HEK293 (cell line): ENCODE measurements around the gene SIDT1.

ENCODE experiments used
- CTCF ChIA-PET: fragments of 350-600 bp; formaldehyde crosslinking; extraction: SDS; loops from one replicate; lab custom pipeline; 2021; ENCODE audit warnings: antibody characterized with exemption; lab: Yijun Ruan, JAX
- POLR2A ChIA-PET: fragments of 300-600 bp; formaldehyde crosslinking; extraction: SDS; loops from one replicate; lab custom pipeline; 2020; ENCODE audit warnings: antibody characterized with exemption, inconsistent platforms; lab: Yijun Ruan, JAX
- H3K27ac ChIP-seq: fragments of 200-500 bp; sonication (Bioruptor generic); 2 replicates; pipeline ENCODE4 v1.5.1; 2014; ENCODE audit warnings: low read depth, low read length, control low read depth, inconsistent platforms; ENCODE audit errors: extremely low read depth
- H3K36me3 ChIP-seq, 2 experiments: fragments of 200-500 bp in 1 of 2; sonication (Bioruptor generic) in 1 of 2; 1 replicate in 1 of 2; 2 replicates in 1 of 2; pipeline ENCODE4 v1.5.1; 2014 to 2017; ENCODE audit warnings: inconsistent platforms in 2 of 2, low read length in 2 of 2; ENCODE audit not compliant: control insufficient read depth in 2 of 2, insufficient read depth in 1 of 2
- H3K4me1 ChIP-seq: fragments of 200-500 bp; sonication (Bioruptor generic); 2 replicates; pipeline ENCODE4 v1.5.1; 2014; ENCODE audit warnings: mild to moderate bottlenecking, low read length, inconsistent platforms; ENCODE audit not compliant: control insufficient read depth, insufficient read depth
- H3K4me3 ChIP-seq: 2 replicates; pipeline ENCODE4 v1.5.1; 2011; ENCODE audit warnings: low read depth, mild to moderate bottlenecking, control low read depth, low read length, moderate library complexity
- H3K9me3 ChIP-seq: fragments of 200-500 bp; sonication (Bioruptor generic); 2 replicates; pipeline ENCODE4 v1.5.1; 2014; ENCODE audit warnings: low read depth, low read length, inconsistent platforms; ENCODE audit not compliant: control insufficient read depth, insufficient read depth
- ATF2 ChIP-seq: fragments of 450-650 bp; formaldehyde crosslinking; IDR thresholded peaks from 2 replicates; pipeline ENCODE4 v1.5.1; 2016; ENCODE audit warnings: missing biosample characterization, missing genetic modification characterization, low read depth
- EGR2 ChIP-seq: fragments of 450-650 bp; formaldehyde crosslinking; IDR thresholded peaks from 2 replicates; pipeline ENCODE4 v1.5.1; 2016; ENCODE audit warnings: low read depth, missing biosample characterization, missing genetic modification characterization
- INSM2 ChIP-seq: fragments of 450-650 bp; formaldehyde crosslinking; IDR thresholded peaks from 2 replicates; pipeline ENCODE4 v1.5.1; 2016; ENCODE audit warnings: missing biosample characterization, missing genetic modification characterization
- OSR2 ChIP-seq: fragments of 450-650 bp; formaldehyde crosslinking; IDR thresholded peaks from 2 replicates; pipeline ENCODE4 v1.5.1; 2016; ENCODE audit warnings: missing biosample characterization, missing genetic modification characterization
- SP2 ChIP-seq: fragments of 450-650 bp; formaldehyde crosslinking; IDR thresholded peaks from 2 replicates; pipeline ENCODE4 v1.5.1; 2016; ENCODE audit warnings: missing biosample characterization, missing genetic modification characterization
- ZFP41 ChIP-seq: fragments of 450-650 bp; formaldehyde crosslinking; IDR thresholded peaks from 2 replicates; pipeline ENCODE4 v1.5.1; 2016; ENCODE audit warnings: missing biosample characterization, missing genetic modification characterization, borderline replicate concordance
- ZNF184 ChIP-seq: fragments of 450-650 bp; IDR thresholded peaks from 2 replicates; pipeline ENCODE4 v1.5.1; 2018; ENCODE audit warnings: missing biosample characterization, mild to moderate bottlenecking, missing genetic modification characterization
- ZNF214 ChIP-seq: fragments of 450-650 bp; formaldehyde crosslinking; IDR thresholded peaks from 2 replicates; pipeline ENCODE4 v1.5.1; 2017; ENCODE audit warnings: missing biosample characterization, mild to moderate bottlenecking, missing genetic modification characterization, borderline replicate concordance
- ZNF266 ChIP-seq: fragments of 450-650 bp; formaldehyde crosslinking; IDR thresholded peaks from 2 replicates; pipeline ENCODE4 v1.5.1; 2016; ENCODE audit warnings: missing biosample characterization, missing genetic modification characterization, low read depth
- ZNF366 ChIP-seq: fragments of 450-650 bp; formaldehyde crosslinking; conservative IDR thresholded peaks from 2 replicates; pipeline ENCODE4 v1.5.1; 2016; ENCODE audit warnings: missing biosample characterization, missing genetic modification characterization
- ZNF404 ChIP-seq: fragments of 450-650 bp; formaldehyde crosslinking; IDR thresholded peaks from 2 replicates; pipeline ENCODE4 v1.5.1; 2017; ENCODE audit warnings: missing biosample characterization, missing genetic modification characterization
- ZNF488 ChIP-seq: fragments of 450-650 bp; formaldehyde crosslinking; IDR thresholded peaks from 2 replicates; pipeline ENCODE4 v1.5.1; 2016; ENCODE audit warnings: missing biosample characterization, missing genetic modification characterization
- ZNF510 ChIP-seq: fragments of 450-650 bp; formaldehyde crosslinking; IDR thresholded peaks from 2 replicates; pipeline ENCODE4 v1.5.1; 2018; ENCODE audit warnings: mild to moderate bottlenecking, missing genetic modification characterization, missing biosample characterization; ENCODE audit not compliant: insufficient replicate concordance
- ZNF544 ChIP-seq: fragments of 450-650 bp; formaldehyde crosslinking; IDR thresholded peaks from 2 replicates; pipeline ENCODE4 v1.5.0; 2017; ENCODE audit warnings: missing biosample characterization, missing genetic modification characterization
- ZNF600 ChIP-seq: fragments of 450-650 bp; formaldehyde crosslinking; IDR thresholded peaks from 2 replicates; pipeline ENCODE4 v1.5.1; 2016; ENCODE audit warnings: missing biosample characterization, missing genetic modification characterization
- ZNF623 ChIP-seq: fragments of 450-650 bp; formaldehyde crosslinking; IDR thresholded peaks from 2 replicates; pipeline ENCODE4 v1.5.1; 2016; ENCODE audit warnings: missing biosample characterization, missing genetic modification characterization
- ZNF677 ChIP-seq: fragments of 450-650 bp; IDR thresholded peaks from 2 replicates; pipeline ENCODE4 v1.5.0; 2018; ENCODE audit warnings: missing biosample characterization, mild to moderate bottlenecking, missing genetic modification characterization, moderate library complexity
- ZNF692 ChIP-seq: fragments of 450-650 bp; formaldehyde crosslinking; IDR thresholded peaks from 2 replicates; pipeline ENCODE4 v1.5.1; 2016; ENCODE audit warnings: missing biosample characterization, missing genetic modification characterization
- TF ChIP-seq, protein P1 (sequence below): sonication (generic); formaldehyde crosslinking; IDR thresholded peaks from 2 replicates; pipeline ENCODE4 v1.8.1; 2022; ENCODE audit warnings: mild to moderate bottlenecking, moderate library complexity, missing genetic modification reagents
- TF ChIP-seq, protein P2 (sequence below): fragments of 450-650 bp; formaldehyde crosslinking; IDR thresholded peaks from 2 replicates; pipeline ENCODE4 v1.5.1; 2017; ENCODE audit warnings: missing biosample characterization, missing genetic modification characterization
- TF ChIP-seq, protein P3 (sequence below): IDR thresholded peaks from 2 replicates; pipeline ENCODE4 v1.6.1; 2011; ENCODE audit warnings: mild to moderate bottlenecking, low read depth, low read length, borderline replicate concordance

The SIDT1 gene

GRCh38 chr3:113498221-113499005, 33.9 kb upstream of the SIDT1 start:
- POLR2A ChIA-PET: interaction anchor here (2.9 kb wide), 1 partner anchor 16 kb away, joined by 11 read pairs; the partner anchor contains the start of gene SPICE1
- no peak overlapping the region for H3K27ac ChIP-seq
- CTCF ChIA-PET: interaction anchor here (0.7 to 4.3 kb wide), 3 partner anchors 80 to 415 kb away, joined by 3 to 38 read pairs (median 3); no protein-coding TSS in a partner anchor

GRCh38 chr3:113499081-113499480, 33.3 kb upstream of the SIDT1 start:
- H3K4me1 ChIP-seq: no peaks in the 10 kb centered on the region
- no peak overlapping the region for H3K4me3 ChIP-seq
- H3K27ac ChIP-seq: no peak overlapping the region
- no peaks in the 10 kb centered on the region for H3K9me3 ChIP-seq
- ChIA-PET CTCF (interaction anchor here (4.3 kb wide), 1 partner anchor 79 kb away, joined by 38 read pairs; no protein-coding TSS in a partner anchor), POLR2A (interaction anchor here (2.9 kb wide), 1 partner anchor 16 kb away, joined by 11 read pairs; the partner anchor contains the start of gene SPICE1)
- H3K36me3 ChIP-seq: peaks cover 4 to 37% of the 10 kb centered on the region in 2 experiments
- TF ChIP-seq EGR2 (tag by site-specific recombination): no peak
- TF ChIP-seq ZNF623: no peak
- no peak for TF ChIP-seq ZNF544 (tag by site-specific recombination)
- no peak for TF ChIP-seq ZNF184
- no peak for TF ChIP-seq ZNF510
- no peak for TF ChIP-seq ATF2 (tag by site-specific recombination)
- TF ChIP-seq, protein P1, sequence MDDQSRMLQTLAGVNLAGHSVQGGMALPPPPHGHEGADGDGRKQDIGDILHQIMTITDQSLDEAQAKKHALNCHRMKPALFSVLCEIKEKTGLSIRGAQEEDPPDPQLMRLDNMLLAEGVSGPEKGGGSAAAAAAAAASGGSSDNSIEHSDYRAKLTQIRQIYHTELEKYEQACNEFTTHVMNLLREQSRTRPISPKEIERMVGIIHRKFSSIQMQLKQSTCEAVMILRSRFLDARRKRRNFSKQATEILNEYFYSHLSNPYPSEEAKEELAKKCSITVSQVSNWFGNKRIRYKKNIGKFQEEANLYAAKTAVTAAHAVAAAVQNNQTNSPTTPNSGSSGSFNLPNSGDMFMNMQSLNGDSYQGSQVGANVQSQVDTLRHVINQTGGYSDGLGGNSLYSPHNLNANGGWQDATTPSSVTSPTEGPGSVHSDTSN: no peak
- no peak for TF ChIP-seq ZNF677 (tag by site-specific recombination)
- no peak for TF ChIP-seq ZNF404
- TF ChIP-seq ZNF214 (tag by site-specific recombination): no peak
- no peak for TF ChIP-seq ZFP41
- TF ChIP-seq, protein P2, sequence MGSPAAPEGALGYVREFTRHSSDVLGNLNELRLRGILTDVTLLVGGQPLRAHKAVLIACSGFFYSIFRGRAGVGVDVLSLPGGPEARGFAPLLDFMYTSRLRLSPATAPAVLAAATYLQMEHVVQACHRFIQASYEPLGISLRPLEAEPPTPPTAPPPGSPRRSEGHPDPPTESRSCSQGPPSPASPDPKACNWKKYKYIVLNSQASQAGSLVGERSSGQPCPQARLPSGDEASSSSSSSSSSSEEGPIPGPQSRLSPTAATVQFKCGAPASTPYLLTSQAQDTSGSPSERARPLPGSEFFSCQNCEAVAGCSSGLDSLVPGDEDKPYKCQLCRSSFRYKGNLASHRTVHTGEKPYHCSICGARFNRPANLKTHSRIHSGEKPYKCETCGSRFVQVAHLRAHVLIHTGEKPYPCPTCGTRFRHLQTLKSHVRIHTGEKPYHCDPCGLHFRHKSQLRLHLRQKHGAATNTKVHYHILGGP (tag by site-specific recombination): no peak
- TF ChIP-seq OSR2 (tag by site-specific recombination): no peak

More at GRCh38 chr3:113498221-113499005, 33.9 kb upstream of the SIDT1 start:
- no peak for TF ChIP-seq ZNF266
- TF ChIP-seq, protein P3, sequence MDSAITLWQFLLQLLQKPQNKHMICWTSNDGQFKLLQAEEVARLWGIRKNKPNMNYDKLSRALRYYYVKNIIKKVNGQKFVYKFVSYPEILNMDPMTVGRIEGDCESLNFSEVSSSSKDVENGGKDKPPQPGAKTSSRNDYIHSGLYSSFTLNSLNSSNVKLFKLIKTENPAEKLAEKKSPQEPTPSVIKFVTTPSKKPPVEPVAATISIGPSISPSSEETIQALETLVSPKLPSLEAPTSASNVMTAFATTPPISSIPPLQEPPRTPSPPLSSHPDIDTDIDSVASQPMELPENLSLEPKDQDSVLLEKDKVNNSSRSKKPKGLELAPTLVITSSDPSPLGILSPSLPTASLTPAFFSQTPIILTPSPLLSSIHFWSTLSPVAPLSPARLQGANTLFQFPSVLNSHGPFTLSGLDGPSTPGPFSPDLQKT: no peak
- no peak for TF ChIP-seq ZNF488 (tag by site-specific recombination)
- no peak for TF ChIP-seq ZNF600 (tag by site-specific recombination)
- no peak for TF ChIP-seq SP2 (tag by site-specific recombination)
- no peak for TF ChIP-seq ZNF692 (tag by site-specific recombination)
- no peak for TF ChIP-seq EGR2 (tag by site-specific recombination)
- no peak for TF ChIP-seq INSM2 (tag by site-specific recombination)
- no peak for TF ChIP-seq ZNF366 (tag by site-specific recombination)
- H3K4me3 ChIP-seq: no peak overlapping the region
- H3K4me1 ChIP-seq: no peaks in the 10 kb centered on the region
- no peaks in the 10 kb centered on the region for H3K9me3 ChIP-seq
- H3K36me3 ChIP-seq: peaks cover 4 to 35% of the 10 kb centered on the region in 2 experiments
